H1 (cell line): ENCODE results near the gene FGF12. TPM values are rescaled to one million over a fixed set of nuclear protein-coding genes. Genes with fewer than 3 reads are reported as not detected.

ENCODE experiments used
- CTCF ChIA-PET: fragments of 300-600 bp; sonication (Branson Sonifier 250); formaldehyde crosslinking; loops from one replicate; lab custom pipeline; 2021; ENCODE audit not compliant: partially characterized antibody; lab: Charles Lee
- POLR2A ChIA-PET: fragments of 300-600 bp; sonication (Branson Sonifier 250); formaldehyde crosslinking; loops from one replicate; lab custom pipeline; 2021; ENCODE audit warnings: inconsistent platforms; ENCODE audit not compliant: partially characterized antibody; lab: Charles Lee
- DNase-seq, 2 experiments: peaks; one replicate each; pipeline versions ENCODE4 v3.0.0 to v3.0.0-alpha.2; 2010 to 2022; ENCODE audit warnings: low spot score in 2 of 2, low read depth in 1 of 2, mixed read lengths in 1 of 2
- FAIRE-seq: peaks from 2 replicates; lab custom pipeline; 2011; peaks lifted over from hg19 to GRCh38; lab: Jason Lieb, UNC
- H2AFZ ChIP-seq: 2 replicates; pipeline ENCODE4 v1.8.1; 2012; ENCODE audit warnings: low read length, inconsistent platforms
- H2AK5ac ChIP-seq: 2 replicates; pipeline ENCODE4 v1.6.1; 2013; ENCODE audit warnings: low read depth, low read length
- H2BK120ac ChIP-seq: replicated peaks from 2 replicates; pipeline ENCODE3; 2013; ENCODE audit warnings: low read depth, low read length, inconsistent platforms
- H2BK12ac ChIP-seq: 2 replicates; pipeline ENCODE4 v1.6.1; 2013; ENCODE audit warnings: low read depth, low read length
- H2BK15ac ChIP-seq: 2 replicates; pipeline ENCODE4 v1.6.1; 2013; ENCODE audit warnings: low read length
- H2BK20ac ChIP-seq: 2 replicates; pipeline ENCODE4 v1.6.1; 2013; ENCODE audit warnings: low read length
- H2BK5ac ChIP-seq: 2 replicates; pipeline ENCODE4 v1.6.1; 2013; ENCODE audit warnings: low read depth, low read length
- H3K14ac ChIP-seq: 2 replicates; pipeline ENCODE4 v1.6.1; 2013; ENCODE audit warnings: inconsistent platforms; ENCODE audit not compliant: insufficient read length
- H3K18ac ChIP-seq: 2 replicates; pipeline ENCODE4 v1.6.1; 2013; ENCODE audit warnings: low read length; ENCODE audit errors: extremely low read depth
- H3K23ac ChIP-seq: 2 replicates; pipeline ENCODE4 v1.6.1; 2013; ENCODE audit warnings: inconsistent platforms; ENCODE audit not compliant: insufficient read length
- H3K23me2 ChIP-seq: 2 replicates; pipeline ENCODE4 v1.6.1; 2013; ENCODE audit warnings: low read depth, low read length
- H3K27ac ChIP-seq: 2 replicates; pipeline ENCODE4 v1.6.1; 2011; ENCODE audit warnings: low read depth, low read length, inconsistent platforms
- H3K27me3 ChIP-seq, 4 experiments: replicated peaks in 1 of 4; 1 replicate in 1 of 4; 2 replicates in 3 of 4; pipeline versions ENCODE4 v1.6.1 to v1.8.1; 2011 to 2013; ENCODE audit warnings: low read length in 3 of 4, mild to moderate bottlenecking in 3 of 4, inconsistent platforms in 2 of 4, mixed read lengths in 2 of 4, moderate library complexity in 1 of 4; ENCODE audit not compliant: control insufficient read depth in 3 of 4, insufficient read depth in 3 of 4; ENCODE audit errors: extremely low read depth in 1 of 4
- H3K36me3 ChIP-seq, 4 experiments: 2 replicates each; pipeline versions ENCODE4 v1.6.1 to v1.8.1; 2011 to 2013; ENCODE audit warnings: mild to moderate bottlenecking in 4 of 4, low read length in 3 of 4, moderate library complexity in 2 of 4, control low read depth in 1 of 4, inconsistent platforms in 1 of 4; ENCODE audit not compliant: insufficient read depth in 4 of 4, control insufficient read depth in 2 of 4
- H3K4ac ChIP-seq: replicated peaks from 2 replicates; pipeline ENCODE3; 2013; ENCODE audit warnings: low read length, low read depth, mixed read lengths, inconsistent platforms; ENCODE audit not compliant: insufficient read length
- H3K4me1 ChIP-seq, 4 experiments: replicated peaks in 1 of 4; 1 replicate in 1 of 4; 2 replicates in 3 of 4; pipeline versions ENCODE4 v1.6.1 to v1.8.1; 2011 to 2013; ENCODE audit warnings: low read length in 3 of 4, inconsistent platforms in 2 of 4, mixed read lengths in 1 of 4; ENCODE audit not compliant: insufficient read depth in 4 of 4, control insufficient read depth in 3 of 4
- H3K4me2 ChIP-seq, 2 experiments: 2 replicates each; pipeline versions ENCODE4 v1.6.1 to v1.8.1; 2011 to 2013; ENCODE audit warnings: low read depth in 2 of 2, low read length in 2 of 2, control low read depth in 1 of 2, inconsistent platforms in 1 of 2, mild to moderate bottlenecking in 1 of 2; ENCODE audit not compliant: insufficient read depth in 1 of 2
- H3K4me3 ChIP-seq, 4 experiments: fragments of 200-600, 300-600 bp in 1 of 4; sonication (generic), shearing (Covaris generic), sonication (Bioruptor Twin) in 1 of 4; 2 replicates each; pipeline versions ENCODE4 v1.5.1 to v1.8.1; 2011 to 2016; ENCODE audit warnings: low read length in 4 of 4, low read depth in 3 of 4, control low read depth in 2 of 4, inconsistent platforms in 2 of 4, mild to moderate bottlenecking in 2 of 4, mixed read lengths in 1 of 4, moderate library complexity in 1 of 4; ENCODE audit not compliant: insufficient read depth in 2 of 4; ENCODE audit errors: extremely low read depth in 1 of 4
- H3K56ac ChIP-seq: replicated peaks from 2 replicates; pipeline ENCODE3; 2013; ENCODE audit warnings: low read depth, mild to moderate bottlenecking, mixed read lengths, low read length, inconsistent platforms; ENCODE audit not compliant: insufficient read length
- H3K79me1 ChIP-seq: 2 replicates; pipeline ENCODE4 v1.6.1; 2013; ENCODE audit warnings: low read depth, low read length, control low read depth
- H3K79me2 ChIP-seq, 2 experiments: 2 replicates each; pipeline versions ENCODE4 v1.6.1 to v1.8.1; 2012 to 2013; ENCODE audit warnings: low read length in 2 of 2, mild to moderate bottlenecking in 2 of 2, inconsistent platforms in 1 of 2; ENCODE audit not compliant: insufficient read depth in 2 of 2, control insufficient read depth in 1 of 2
- H3K9ac ChIP-seq, 4 experiments: replicated peaks in 1 of 4; 1 replicate in 1 of 4; 2 replicates in 3 of 4; pipeline versions ENCODE4 v1.6.1 to v1.8.1; 2011 to 2013; ENCODE audit warnings: low read depth in 3 of 4, low read length in 3 of 4, control low read depth in 2 of 4, mild to moderate bottlenecking in 2 of 4, moderate library complexity in 2 of 4, inconsistent platforms in 1 of 4; ENCODE audit errors: extremely low read depth in 1 of 4
- H3K9me3 ChIP-seq, 2 experiments: 2 replicates each; pipeline versions ENCODE4 v1.6.1 to v1.8.1; 2012 to 2013; ENCODE audit warnings: mild to moderate bottlenecking in 2 of 2, moderate library complexity in 2 of 2, control low read depth in 1 of 2, inconsistent platforms in 1 of 2, low read depth in 1 of 2, low read length in 1 of 2, mixed read lengths in 1 of 2; ENCODE audit not compliant: insufficient read depth in 2 of 2
- H4K20me1 ChIP-seq, 2 experiments: replicated peaks in 1 of 2; 2 replicates each; pipeline versions ENCODE3 to v1.8.1; 2011 to 2013; ENCODE audit warnings: inconsistent platforms in 2 of 2, low read length in 2 of 2, mild to moderate bottlenecking in 1 of 2; ENCODE audit not compliant: insufficient read depth in 2 of 2, control insufficient read depth in 1 of 2
- H4K5ac ChIP-seq: 2 replicates; pipeline ENCODE4 v1.6.1; 2013; ENCODE audit warnings: low read length, low read depth, mixed read lengths, inconsistent platforms; ENCODE audit not compliant: insufficient read length
- H4K8ac ChIP-seq: 2 replicates; pipeline ENCODE4 v1.8.0; 2013; ENCODE audit warnings: mild to moderate bottlenecking, moderate library complexity, low read length, inconsistent platforms; ENCODE audit not compliant: insufficient read depth; ENCODE audit errors: extremely low read depth
- H4K91ac ChIP-seq: replicated peaks from 2 replicates; pipeline ENCODE3; 2013; ENCODE audit warnings: low read length, mixed read lengths, inconsistent platforms; ENCODE audit not compliant: insufficient read length
- ATF2 ChIP-seq: IDR thresholded peaks from 2 replicates; pipeline ENCODE4 v1.6.1; 2012; ENCODE audit warnings: low read length, inconsistent platforms
- CTBP2 ChIP-seq: IDR thresholded peaks from 2 replicates; pipeline ENCODE4 v1.7.0; 2011; ENCODE audit warnings: borderline replicate concordance, mild to moderate bottlenecking, moderate library complexity, mixed read lengths, low read length; ENCODE audit not compliant: insufficient read depth, insufficient read length
- GABPA ChIP-seq: IDR thresholded peaks from 2 replicates; pipeline ENCODE4 v1.6.1; 2011; ENCODE audit warnings: mild to moderate bottlenecking, low read length, moderate library complexity, borderline replicate concordance; ENCODE audit not compliant: insufficient read depth
- GTF2F1 ChIP-seq: IDR thresholded peaks from 2 replicates; pipeline ENCODE4 v1.6.1; 2012; ENCODE audit warnings: low read depth, low read length, improper control_type of control experiment, borderline replicate concordance
- RAD21 ChIP-seq, 2 experiments: IDR thresholded peaks in 1 of 2; conservative IDR thresholded peaks in 1 of 2; 2 replicates each; pipeline ENCODE4 v1.6.1; 2011; ENCODE audit warnings: low read depth in 2 of 2, low read length in 2 of 2, improper control_type of control experiment in 1 of 2, inconsistent platforms in 1 of 2, mild to moderate bottlenecking in 1 of 2, moderate library complexity in 1 of 2
- RNF2 ChIP-seq: fragments of 200-900, 300-1000 bp; sonication (generic); IDR thresholded peaks from 2 replicates; pipeline ENCODE4 v1.7.1; 2016; ENCODE audit warnings: borderline replicate concordance, low read depth, mild to moderate bottlenecking, antibody characterized with exemption, low read length; ENCODE audit not compliant: poor library complexity, severe bottlenecking; ENCODE audit errors: missing control alignments
- RXRA ChIP-seq: IDR thresholded peaks from 2 replicates; pipeline ENCODE4 v1.6.1; 2011; ENCODE audit warnings: low read depth, mild to moderate bottlenecking, low read length, moderate library complexity; ENCODE audit not compliant: insufficient read depth
- SIN3A ChIP-seq, 2 experiments: IDR thresholded peaks in 1 of 2; conservative IDR thresholded peaks in 1 of 2; 2 replicates each; pipeline ENCODE4 v1.6.1; 2011 to 2012; ENCODE audit warnings: low read length in 2 of 2, improper control_type of control experiment in 1 of 2, low read depth in 1 of 2, mild to moderate bottlenecking in 1 of 2
- SRF ChIP-seq: IDR thresholded peaks from 2 replicates; pipeline ENCODE4 v1.6.1; 2011; ENCODE audit warnings: mild to moderate bottlenecking, low read depth, low read length, moderate library complexity
- TCF12 ChIP-seq: IDR thresholded peaks from 2 replicates; pipeline ENCODE4 v1.6.1; 2011; ENCODE audit warnings: low read depth, mild to moderate bottlenecking, low read length
- YY1 ChIP-seq: IDR thresholded peaks from 2 replicates; pipeline ENCODE4 v1.6.1; 2011; ENCODE audit warnings: low read depth, mild to moderate bottlenecking, low read length
- WGBS, 2 experiments: shearing (Covaris generic) in 1 of 2; methylation state at CpG; one replicate each; pipeline versions ENCODE4 v1.1.6 to v1.1.7; 2013 to 2015; ENCODE audit warnings: low lambda C conversion rate in 2 of 2, mixed read lengths in 2 of 2, inconsistent platforms in 1 of 2, low coverage in 1 of 2, missing lambda C conversion rate in 1 of 2; ENCODE audit not compliant: insufficient replicate concordance in 2 of 2, insufficient coverage in 1 of 2, insufficient read length in 1 of 2; ENCODE audit errors: extremely low coverage in 1 of 2, missing lambda C conversion rate in 1 of 2; 5-methylcytosine and 5-hydroxymethylcytosine counted together
- polyA plus RNA-seq, 7 experiments: library from polyadenylated mRNA; depleted of rRNA in 3 of 7; stranded (reverse) in 5 of 7; unstranded in 2 of 7; fragments of >200 nt in 5 of 7; fragments of 200-250 nt in 2 of 7; gene quantifications; 1 replicate in 5 of 7; 2 replicates in 1 of 7; 4 replicates in 1 of 7; pipeline versions ENCODE4 v1.2.1 to v1.2.3, GENCODE V29; 2011 to 2013; ENCODE audit warnings: missing spikeins in 2 of 7, mixed read lengths in 2 of 7
- total RNA-seq: library from RNA; stranded (reverse); fragmentation: NEBNext Ultra II Directional; extraction: Animal tissue kit (Norgen Biotek cat#: 25700); gene quantifications from 2 replicates; pipeline ENCODE4 v1.2.1, GENCODE V29; 2021

Gene FGF12
- total and polyA plus RNA-seq, 2 of the 8 experiments (the other 6 are each of a cell fraction or from before 2014, with no cell fraction given), result 4.1 to 16.6 TPM

GRCh38 chr3:192183109-192183508 lies 544.2 kb downstream of the FGF12 start:
- WGBS, 2 experiments, result 87% methylated on average over 3 of the region's 3 CpGs; no CpG with 5 or more reads in 1 of the 2 experiments
- no peak overlapping the region for H2BK5ac ChIP-seq
- no peak overlapping the region for H3K27ac ChIP-seq
- no peak overlapping the region for H3K9ac ChIP-seq
- no peaks in the 10 kb centered on the region for H3K9me3 ChIP-seq
- no peak overlapping the region for H3K4me2 ChIP-seq
- FAIRE-seq (no peak), DNase-seq (no peak)
- POLR2A ChIA-PET, result no interaction called here
- H2AK5ac ChIP-seq, result no peak overlapping the region
- peaks cover 0 to 6% (median 0%) of the 10 kb centered on the region in 4 experiments; a peak in 1 of 7 replicates for H3K4me1 ChIP-seq
- no peaks in the 10 kb centered on the region for H3K36me3 ChIP-seq
- no peaks in the 10 kb centered on the region for H3K23me2 ChIP-seq
- no peak overlapping the region for H4K5ac ChIP-seq
- no peak overlapping the region for H3K18ac ChIP-seq
- no peak overlapping the region for H3K56ac ChIP-seq
- H2BK120ac ChIP-seq, result no peak overlapping the region
- no peaks in the 10 kb centered on the region for H4K20me1 ChIP-seq
- peaks cover 5 to 24% (median 20%) of the 10 kb centered on the region in 4 experiments; a peak in 6 of 7 replicates for H3K27me3 ChIP-seq
- CTCF ChIA-PET, result interaction anchor here (1.5 kb wide), 1 partner anchor 262 kb away, joined by 5 read pairs; no protein-coding TSS in a partner anchor
- H4K8ac ChIP-seq, result no peak overlapping the region
- no peak overlapping the region for H2BK20ac ChIP-seq
- no peak overlapping the region for H3K14ac ChIP-seq
- no peaks in the 10 kb centered on the region for H3K79me1 ChIP-seq
- H2AFZ ChIP-seq, result no peak overlapping the region
- H4K91ac ChIP-seq, result no peak overlapping the region
- no peaks in the 10 kb centered on the region for H3K79me2 ChIP-seq
- H3K4me3 ChIP-seq, result no peak overlapping the region
- H3K23ac ChIP-seq, result no peak overlapping the region
- H2BK12ac ChIP-seq, result no peak overlapping the region
- no peak overlapping the region for H2BK15ac ChIP-seq
- H3K4ac ChIP-seq, result no peak overlapping the region
- no peak for TF ChIP-seq GTF2F1
- TF ChIP-seq RAD21 (IDR thresholded peaks at IDR 0.05 in 1 of 2, conservative IDR thresholded peaks at IDR 0.05 in 1 of 2; ENCODE audit: low read depth in 2 of 2, low read length in 2 of 2), result no peak
- no peak for TF ChIP-seq RXRA
- TF ChIP-seq GABPA, result no peak
- TF ChIP-seq TCF12, result no peak
- TF ChIP-seq CTBP2, result no peak
- TF ChIP-seq SRF, result no peak
- no peak for TF ChIP-seq YY1
- no peak for TF ChIP-seq RNF2
- TF ChIP-seq SIN3A (conservative IDR thresholded peaks at IDR 0.05 in 1 of 2, IDR thresholded peaks at IDR 0.05 in 1 of 2; ENCODE audit: low read depth in 1 of 2, low read length in 2 of 2), result no peak
- no peak for TF ChIP-seq ATF2
